ENCODE results near the gene IDH2. TPM values are rescaled to one million over a fixed set of nuclear protein-coding genes. Genes with fewer than 3 reads are reported as not detected.

Gene IDH2
- total RNA-seq, 1 donor from 2014 or later = 93.1 TPM

DNA sequence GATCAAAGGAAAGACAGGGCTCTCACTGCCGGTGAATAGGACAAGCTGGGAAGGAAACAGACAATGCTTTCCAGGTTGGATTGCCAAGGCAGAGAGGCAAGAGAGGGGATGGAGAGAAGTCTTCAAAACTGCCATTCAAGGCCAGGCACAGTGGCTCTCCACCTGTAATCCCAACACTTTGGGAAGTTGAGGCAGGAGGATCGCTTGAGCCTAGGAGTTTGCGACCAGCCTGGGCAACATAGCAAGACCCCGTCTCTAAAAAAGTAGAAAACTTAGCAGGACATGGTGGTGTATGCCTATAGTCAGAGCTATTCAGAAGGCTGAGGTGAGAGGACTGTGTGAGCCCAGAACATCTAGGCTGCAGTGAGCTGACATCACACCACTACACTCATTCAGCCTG is 43.5 kb upstream of the IDH2 start:
- DNase-seq (ENCODE audit: low spot score) = no peak
- Mint-ChIP-seq H3K4me3 (no peak overlapping the region), H3K9me3 (no peaks in the 10 kb centered on the region), H3K27me3 (ENCODE audit: insufficient read depth, low read depth) (peaks cover 10% of the 10 kb centered on the region), H3K27ac (peak overlapping the region; percentile 44), H3K4me1 (peaks cover 20% of the 10 kb centered on the region), H3K36me3 (no peaks in the 10 kb centered on the region)
- Histone ChIP-seq H3K4me2 (no peak overlapping the region), H3F3A (ENCODE audit: low read depth) (peaks cover 8% of the 10 kb centered on the region), H4K20me1 (ENCODE audit: low read depth) (no peaks in the 10 kb centered on the region), H2AFZ (replicated peaks) (no peak overlapping the region), H3K79me2 (ENCODE audit: low read depth) (no peaks in the 10 kb centered on the region), H3K36me3 (no peaks in the 10 kb centered on the region), H3K9ac (no peak overlapping the region), H3K27me3 (no peaks in the 10 kb centered on the region), H3K4me3 (no peak overlapping the region), H3K4me1 (no peaks in the 10 kb centered on the region), H3K9me3 (ENCODE audit: low read depth) (no peaks in the 10 kb centered on the region), H3K27ac (no peak overlapping the region)
- TF ChIP-seq, protein P1, sequence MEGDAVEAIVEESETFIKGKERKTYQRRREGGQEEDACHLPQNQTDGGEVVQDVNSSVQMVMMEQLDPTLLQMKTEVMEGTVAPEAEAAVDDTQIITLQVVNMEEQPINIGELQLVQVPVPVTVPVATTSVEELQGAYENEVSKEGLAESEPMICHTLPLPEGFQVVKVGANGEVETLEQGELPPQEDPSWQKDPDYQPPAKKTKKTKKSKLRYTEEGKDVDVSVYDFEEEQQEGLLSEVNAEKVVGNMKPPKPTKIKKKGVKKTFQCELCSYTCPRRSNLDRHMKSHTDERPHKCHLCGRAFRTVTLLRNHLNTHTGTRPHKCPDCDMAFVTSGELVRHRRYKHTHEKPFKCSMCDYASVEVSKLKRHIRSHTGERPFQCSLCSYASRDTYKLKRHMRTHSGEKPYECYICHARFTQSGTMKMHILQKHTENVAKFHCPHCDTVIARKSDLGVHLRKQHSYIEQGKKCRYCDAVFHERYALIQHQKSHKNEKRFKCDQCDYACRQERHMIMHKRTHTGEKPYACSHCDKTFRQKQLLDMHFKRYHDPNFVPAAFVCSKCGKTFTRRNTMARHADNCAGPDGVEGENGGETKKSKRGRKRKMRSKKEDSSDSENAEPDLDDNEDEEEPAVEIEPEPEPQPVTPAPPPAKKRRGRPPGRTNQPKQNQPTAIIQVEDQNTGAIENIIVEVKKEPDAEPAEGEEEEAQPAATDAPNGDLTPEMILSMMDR (IDR thresholded peaks at IDR 0.05) = no peak
- TF ChIP-seq EZH2 (IDR thresholded peaks at IDR 0.05) (no peak), EZH2phosphoT487 (IDR thresholded peaks at IDR 0.05) (no peak)

DNA sequence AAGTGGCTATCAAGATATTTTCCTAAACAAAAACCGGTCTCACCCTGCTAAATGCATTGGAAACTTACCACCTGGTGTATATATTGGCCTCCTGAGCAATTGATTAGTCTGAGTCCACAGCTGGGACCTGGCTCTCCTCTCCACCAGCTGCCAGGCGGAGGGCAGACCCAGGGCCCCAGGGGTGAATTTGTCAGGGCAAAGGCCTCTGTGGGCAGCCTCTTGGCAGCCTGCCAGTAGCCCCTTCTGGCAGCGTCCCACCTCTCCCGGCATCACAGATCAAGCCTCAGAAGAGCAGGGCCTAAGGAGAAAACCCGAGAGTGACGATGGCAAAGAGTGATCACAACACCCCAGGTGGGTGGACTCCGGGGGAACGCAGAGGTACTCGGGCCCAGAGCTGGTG is 43.0 kb upstream of the IDH2 start:
- Mint-ChIP-seq H3K9me3 (no peaks in the 10 kb centered on the region), H3K4me3 (no peak overlapping the region), H3K36me3 (no peaks in the 10 kb centered on the region), H3K27ac (peak overlapping the region; percentile 44), H3K27me3 (ENCODE audit: insufficient read depth, low read depth) (peaks cover 8% of the 10 kb centered on the region), H3K4me1 (peaks cover 20% of the 10 kb centered on the region)
- Histone ChIP-seq H3K9ac (no peak overlapping the region), H3K9me3 (ENCODE audit: low read depth) (no peaks in the 10 kb centered on the region), H3K4me2 (no peak overlapping the region), H3K36me3 (no peaks in the 10 kb centered on the region), H3K79me2 (ENCODE audit: low read depth) (no peaks in the 10 kb centered on the region), H3K27me3 (no peaks in the 10 kb centered on the region), H3K27ac (no peak overlapping the region), H3K4me1 (no peaks in the 10 kb centered on the region), H3K4me3 (no peak overlapping the region), H2AFZ (replicated peaks) (peak overlapping the region; percentile 3), H4K20me1 (ENCODE audit: low read depth) (no peaks in the 10 kb centered on the region), H3F3A (ENCODE audit: low read depth) (peaks cover 8% of the 10 kb centered on the region)
- no peak for DNase-seq (ENCODE audit: low spot score)
- no peak for TF ChIP-seq EZH2phosphoT487 (IDR thresholded peaks at IDR 0.05)
- TF ChIP-seq, protein P1 (IDR thresholded peaks at IDR 0.05) = no peak
- TF ChIP-seq EZH2 (IDR thresholded peaks at IDR 0.05) = no peak

DNA sequence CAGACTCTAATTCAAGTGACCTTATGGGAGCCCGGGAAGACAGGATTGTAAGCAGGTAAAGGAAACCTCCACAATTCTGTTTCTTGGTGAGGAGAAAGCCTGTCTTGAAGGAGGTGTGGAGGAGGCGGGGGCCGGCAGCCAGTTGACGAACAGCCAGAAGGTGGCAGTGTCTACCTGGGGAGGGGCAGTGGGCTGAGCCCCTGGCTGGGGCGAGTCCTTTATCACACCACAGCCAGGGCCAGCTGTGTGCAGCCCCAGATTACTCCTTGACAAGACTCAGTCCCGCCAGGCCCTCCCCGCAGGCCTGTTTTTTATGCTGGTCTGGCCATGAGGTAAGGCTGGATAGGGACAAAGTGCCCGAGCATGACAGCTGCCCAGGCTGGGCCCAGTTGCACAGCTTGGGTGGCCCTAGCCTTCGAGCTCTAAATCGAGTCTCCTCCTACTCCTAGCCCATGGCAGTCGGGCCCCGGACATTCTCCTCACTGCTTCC is 40.9 kb upstream of the IDH2 start:
- H3K79me2 ChIP-seq (ENCODE audit: low read depth) = no peaks in the 10 kb centered on the region
- no peak overlapping the region for H3K4me2 ChIP-seq
- Mint-ChIP-seq H3K36me3 (no peaks in the 10 kb centered on the region), H3K4me3 (no peak overlapping the region), H3K27me3 (ENCODE audit: insufficient read depth, low read depth) (peaks cover 4% of the 10 kb centered on the region), H3K4me1 (peaks cover 20% of the 10 kb centered on the region), H3K27ac (no peak overlapping the region), H3K9me3 (no peaks in the 10 kb centered on the region)
- no peaks in the 10 kb centered on the region for H4K20me1 ChIP-seq (ENCODE audit: low read depth)
- no peak overlapping the region for H3K9ac ChIP-seq
- no peaks in the 10 kb centered on the region for H3K4me1 ChIP-seq
- H3K27ac ChIP-seq = no peak overlapping the region
- H3K27me3 ChIP-seq = no peaks in the 10 kb centered on the region
- peaks cover 8% of the 10 kb centered on the region for H3F3A ChIP-seq (ENCODE audit: low read depth)
- no peak overlapping the region for H3K4me3 ChIP-seq
- H3K36me3 ChIP-seq = no peaks in the 10 kb centered on the region
- H2AFZ ChIP-seq (replicated peaks) = peak overlapping the region; percentile 51
- TF ChIP-seq, protein P1 (IDR thresholded peaks at IDR 0.05) = peak; percentile 91
- no peak for TF ChIP-seq EZH2 (IDR thresholded peaks at IDR 0.05)
- peak; percentile 93 for DNase-seq (ENCODE audit: low spot score)
- no peaks in the 10 kb centered on the region for H3K9me3 ChIP-seq (ENCODE audit: low read depth)

Measured in neural progenitor cell (in vitro differentiated cells).